Measurements from ENCODE around the gene PGC. TPM values are rescaled to one million over a fixed set of nuclear protein-coding genes. Genes with fewer than 3 reads are reported as not detected.
A peak's percentile ranks its signal among the peaks of the same experiment; 100 is the strongest.

PGC gene
- total and polyA plus RNA-seq, 9 of the 15 experiments (the other 6 are each of a cell fraction or from before 2014, with no cell fraction given): 0.17 to 0.40 TPM; not detected in 7

DNA sequence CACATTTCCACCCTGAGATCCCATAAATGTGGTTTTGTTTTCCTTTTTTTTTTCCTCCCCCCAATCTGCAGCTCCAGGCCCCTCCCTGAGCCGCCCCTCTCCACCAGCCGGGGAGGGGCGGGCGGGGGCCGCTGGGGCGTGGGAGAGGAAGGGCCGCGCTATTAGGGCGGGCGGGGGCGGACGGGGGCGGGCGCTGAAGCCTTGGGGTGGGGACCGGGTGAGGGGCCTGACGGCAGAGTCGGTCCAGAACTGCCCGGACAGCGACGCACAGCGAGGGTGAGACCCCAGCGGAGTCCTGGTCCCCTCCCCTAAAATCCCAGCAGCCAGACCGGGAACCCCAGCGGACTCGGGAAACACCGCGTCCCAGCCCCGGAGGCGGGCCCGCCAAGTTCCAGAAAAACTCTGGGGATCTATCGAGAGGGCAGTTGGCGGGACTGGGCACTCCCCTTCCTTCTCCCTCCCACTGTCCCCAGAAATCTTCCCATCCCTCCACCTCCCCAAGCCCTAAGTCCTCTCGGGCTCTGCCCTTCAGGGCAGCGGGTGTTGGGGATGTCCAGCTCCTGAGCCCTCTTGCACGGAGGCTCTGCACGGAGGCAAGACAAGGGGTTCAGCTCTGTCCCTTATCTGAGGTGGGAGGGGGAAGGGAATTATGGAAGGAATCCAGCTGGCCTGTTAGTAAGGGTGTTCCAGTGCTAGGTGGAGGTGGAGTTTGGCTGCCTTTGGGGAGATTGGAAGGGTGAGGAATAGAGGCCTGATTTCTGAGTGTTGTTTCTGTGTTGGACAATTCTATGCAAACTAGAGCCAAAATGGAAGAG is 33.6 kb upstream of the PGC start, which contains the start of gene PRICKLE4:
TSS of gene PRICKLE4 (plus strand) at position 232 of the 815 bp plus-strand sequence. CDS start 2,692 bp downstream, outside the sequence.
- peak within 1 kb of the TSS; percentile 92 for H3K4me2 ChIP-seq (ENCODE audit: insufficient read depth, low read length)
- peaks cover 6% of the 10 kb centered on the region; the same call in 1 of the 3 replicates for H3K79me2 ChIP-seq (ENCODE audit: control insufficient read depth, insufficient read depth, low read length)
- DNase-seq (ENCODE audit: extremely low read depth in 1 of 4, low spot score in 3 of 4) (peak; percentile 76 to 84 (median 80)), ATAC-seq (peak; percentile 65), FAIRE-seq (peak; percentile 86)
- in situ Hi-C loops (cut with MboI) (loop anchor here (10.0 kb wide), 1 partner anchor 444 kb away; no protein-coding TSS in a partner anchor), intact Hi-C loops (cut with micrococcal nuclease) (loop anchor here (1.0 to 5.0 kb wide), 4 partner anchors 264 to 1097 kb away; partner anchors contain the start of genes MRPS10 and RPL7L1)
- H3K9me1 ChIP-seq (ENCODE audit: control insufficient read depth, insufficient read depth, low read length): no peaks in the 10 kb centered on the region
- H3K9ac ChIP-seq (ENCODE audit: insufficient read depth in 1 of 2, low read depth in 2 of 2, low read length in 2 of 2): peak within 1 kb of the TSS; percentile 67 to 91
- H4K20me1 ChIP-seq (replicated peaks; ENCODE audit: control insufficient read depth, insufficient read depth, low read length): no peaks in the 10 kb centered on the region; the same call in 1 of the 2 replicates
- WGBS (ENCODE audit: insufficient coverage, low coverage, missing lambda C conversion rate): 0% methylated on average over 10 of the region's 36 CpGs
- H3K36me3 ChIP-seq (ENCODE audit: control insufficient read depth, insufficient read depth, low read length): 0 out of 3 replicates have a peak, but pooled peaks cover 3% of the 10 kb centered on the region
- ChIA-PET POLR2A (interaction anchor here (0.6 to 1.0 kb wide), 3 partner anchors 155 to 262 kb away, joined by 3 to 5 read pairs (median 3); no protein-coding TSS in a partner anchor), CTCF (ENCODE audit: low intra/inter-chr PET ratio) (interaction anchor here (0.7 to 4.3 kb wide), 9 partner anchors 45 to 538 kb away, joined by 3 to 50 read pairs (median 4); partner anchors contain the start of gene TFEB)
- peak within 1 kb of the TSS; percentile 51; the same call in 2 of the 3 replicates for H3K27ac ChIP-seq (ENCODE audit: extremely low read depth, low read depth, low read length)
- H2AFZ ChIP-seq (ENCODE audit: low read depth, low read length): peak within 1 kb of the TSS; percentile 90
- H3K27me3 ChIP-seq (ENCODE audit: control insufficient read depth in 2 of 2, insufficient read depth in 2 of 2, low read length in 2 of 2): no peaks in the 10 kb centered on the region
- H3K4me3 ChIP-seq: peak within 1 kb of the TSS; percentile 69
- peaks cover 25 to 31% of the 10 kb centered on the region in 2 experiments for H3K4me1 ChIP-seq (replicated peaks in 1 of 2; ENCODE audit: control insufficient read depth in 2 of 2, insufficient read depth in 2 of 2, low read length in 2 of 2)
- H3K9me3 ChIP-seq (replicated peaks; ENCODE audit: control insufficient read depth, insufficient read depth, low read depth, low read length): no peaks in the 10 kb centered on the region
- BruUV-seq (replicated peaks): no TSS peak
- no peak for TF ChIP-seq TAF1 (IDR thresholded peaks at IDR 0.05; ENCODE audit: control insufficient read depth, extremely low read depth, insufficient read depth, low read length, severe bottlenecking)
- TF ChIP-seq HDAC1 (IDR thresholded peaks at IDR 0.05): peak in 1 of 2 experiments; percentile 60; a peak in 2 of 4 replicates
- no peak for TF ChIP-seq SAFB2 (IDR thresholded peaks at IDR 0.05; ENCODE audit: borderline replicate concordance, low read depth, low read length, severe bottlenecking)
- TF ChIP-seq ZNF584 (CRISPR knock-in tag; IDR thresholded peaks at IDR 0.05; ENCODE audit: low read depth): no peak
- no peak for TF ChIP-seq MITF (IDR thresholded peaks at IDR 0.05)
- TF ChIP-seq SMARCC2 (IDR thresholded peaks at IDR 0.05; ENCODE audit: low read depth): no peak
- TF ChIP-seq ZBTB1 (CRISPR knock-in tag; IDR thresholded peaks at IDR 0.05; ENCODE audit: borderline replicate concordance, low read depth): no peak
- peak; percentile 76 for TF ChIP-seq RBBP5 (IDR thresholded peaks at IDR 0.05; ENCODE audit: borderline replicate concordance, insufficient read depth, low read length, poor library complexity, severe bottlenecking)
- TF ChIP-seq PHF8 (IDR thresholded peaks at IDR 0.05; ENCODE audit: borderline replicate concordance, low read length): peak; percentile 51; the same call in 1 of the 2 replicates
- TF ChIP-seq GTF2E2 (tag; IDR thresholded peaks at IDR 0.05): no peak
- peak in 1 of 2 experiments; percentile 15; a peak in 1 of 4 replicates for TF ChIP-seq MLLT1 (IDR thresholded peaks at IDR 0.05)
- no peak for TF ChIP-seq NR3C1 (CRISPR knock-in tag; IDR thresholded peaks at IDR 0.05)
- peak; percentile 50 for TF ChIP-seq ZBTB7A (IDR thresholded peaks at IDR 0.05; ENCODE audit: borderline replicate concordance, control insufficient read depth, low read depth, low read length)
- no peak for TF ChIP-seq ZNF57 (CRISPR knock-in tag; IDR thresholded peaks at IDR 0.05)
- 0 out of 2 replicates have a peak, but pooled peaks have one; percentile 47 for TF ChIP-seq KDM2B (CRISPR knock-in tag; IDR thresholded peaks at IDR 0.05)
- TF ChIP-seq MCM5 (IDR thresholded peaks at IDR 0.05; ENCODE audit: low read depth): no peak
- peak in 1 of 2 experiments; percentile 65; a peak in 3 of 4 replicates for TF ChIP-seq MAZ (CRISPR knock-in tag; conservative IDR thresholded peaks at IDR 0.05 in 1 of 2, IDR thresholded peaks at IDR 0.05 in 1 of 2)
